Esophagus muscularis mucosa (tissue), 4 donors: ENCODE measurements around the gene SDK1.

Source experiments
- CTCF ChIP-seq, 3 experiments: fragments of 200-600 bp in 2 of 3; fragments of 450-650 bp in 1 of 3; sonication (generic) in 2 of 3; IDR thresholded peaks; one replicate each; pipeline ENCODE4 v1.5.1; 2017 to 2019; ENCODE audit warnings: antibody characterized with exemption in 3 of 3, mild to moderate bottlenecking in 2 of 3, moderate library complexity in 1 of 3
- EP300 ChIP-seq: sonication (generic); formaldehyde crosslinking; IDR thresholded peaks from one replicate; pipeline ENCODE4 v1.6.1; 2017; ENCODE audit warnings: antibody characterized with exemption
- POLR2AphosphoS5 ChIP-seq, 2 donors: sonication (generic); formaldehyde crosslinking; IDR thresholded peaks; one replicate each; pipeline ENCODE4 v1.6.1; 2017; ENCODE audit warnings: antibody characterized with exemption in 2 of 2

GRCh38 chr7:4154882-4155535, 854.0 kb downstream of the SDK1 start:
- TF ChIP-seq CTCF (IDR thresholded peaks at IDR 0.05) (no peak), POLR2AphosphoS5 (IDR thresholded peaks at IDR 0.05) (no peak), EP300 (no peak)
